GM12878 (cell line): ENCODE data around the gene MYO7A. TPM values are rescaled to one million over a fixed set of nuclear protein-coding genes. Genes with fewer than 3 reads are reported as not detected.

Source experiments
- ATAC-seq: fragments of 200-7000 bp; cut with Tn5 transposase; 3 replicates; pipeline ENCODE4 v1.9.1; 2020; ENCODE audit warnings: mild to moderate bottlenecking, moderate library complexity
- BruUV-seq: library from RNA; stranded (reverse); fragments of 400-500 nt; replicated peaks from 2 replicates; lab custom pipeline; 2021; lab: Mats Ljungman, UMichigan
- CTCF ChIA-PET: fragments of 300-600 bp; sonication (Branson Sonifier 250); formaldehyde crosslinking; extraction: SDS; loops from one replicate; lab custom pipeline; 2021; ENCODE audit warnings: inconsistent platforms; lab: Yijun Ruan, JAX
- POLR2A ChIA-PET: fragments of 350-600 bp; formaldehyde crosslinking; extraction: SDS; loops from one replicate; lab custom pipeline; 2021; ENCODE audit warnings: inconsistent platforms; lab: Charles Lee
- RAD21 ChIA-PET: fragments of 300-600 bp; sonication (Branson Sonifier 250); formaldehyde crosslinking; loops from one replicate; lab custom pipeline; 2023; ENCODE audit warnings: antibody characterized with exemption; ENCODE audit not compliant: unreplicated experiment; lab: Charles Lee
- SMC1A ChIA-PET: fragments of 300-600 bp; sonication (Branson Sonifier 250); formaldehyde crosslinking; loops from one replicate; lab custom pipeline; 2023; ENCODE audit not compliant: unreplicated experiment, uncharacterized antibody; lab: Charles Lee
- DNase-seq: peaks from one replicate; pipeline ENCODE4 v3.0.0-alpha.2; 2011; ENCODE audit warnings: low read depth, low spot score
- FAIRE-seq: peaks from 3 replicates; lab custom pipeline; 2011; peaks lifted over from hg19 to GRCh38; lab: Jason Lieb, UNC
- H2AFZ ChIP-seq: 2 replicates; pipeline ENCODE4 v1.6.0; 2011; ENCODE audit warnings: low read depth, low read length, control low read depth; ENCODE audit not compliant: control insufficient read depth
- H3K27ac ChIP-seq: 2 replicates; pipeline ENCODE4 v1.5.1; 2011; ENCODE audit warnings: control low read depth; ENCODE audit not compliant: control insufficient read depth, insufficient read depth
- H3K27me3 ChIP-seq, 2 experiments: replicated peaks in 1 of 2; 2 replicates each; pipeline versions ENCODE4 v1.6.0 to v1.6.1; 2011; ENCODE audit warnings: low read length in 1 of 2; ENCODE audit not compliant: control insufficient read depth in 2 of 2, insufficient read depth in 2 of 2
- H3K36me3 ChIP-seq, 2 experiments: 2 replicates each; pipeline ENCODE4 v1.5.1; 2011; ENCODE audit warnings: low read length in 1 of 2; ENCODE audit not compliant: control insufficient read depth in 2 of 2, insufficient read depth in 2 of 2
- H3K4me1 ChIP-seq: 2 replicates; pipeline ENCODE4 v1.6.1; 2011; ENCODE audit warnings: mild to moderate bottlenecking, low read length, moderate library complexity, mixed read lengths; ENCODE audit not compliant: control insufficient read depth, insufficient read depth
- H3K4me2 ChIP-seq: 2 replicates; pipeline ENCODE4 v1.6.0; 2011; ENCODE audit warnings: control low read depth; ENCODE audit not compliant: control insufficient read depth, insufficient read depth
- H3K4me3 ChIP-seq: fragments of 200-600 bp; sonication (generic); 2 replicates; pipeline ENCODE4 v1.5.1; 2016
- H3K79me2 ChIP-seq: 2 replicates; pipeline ENCODE4 v1.6.0; 2011; ENCODE audit warnings: low read length; ENCODE audit not compliant: control insufficient read depth, insufficient read depth
- H3K9ac ChIP-seq: 2 replicates; pipeline ENCODE4 v1.8.0; 2011; ENCODE audit warnings: low read length, control low read depth, mixed read lengths; ENCODE audit not compliant: control insufficient read depth, insufficient read depth
- H3K9me3 ChIP-seq: replicated peaks from 3 replicates; pipeline ENCODE4 v1.5.1; 2011; ENCODE audit warnings: mild to moderate bottlenecking, low read length; ENCODE audit not compliant: control insufficient read depth, insufficient read depth
- H4K20me1 ChIP-seq: 2 replicates; pipeline ENCODE4 v1.6.0; 2011; ENCODE audit not compliant: control insufficient read depth, insufficient read depth
- BMI1 ChIP-seq: fragments of 450-650 bp; IDR thresholded peaks from 2 replicates; pipeline ENCODE4 v1.6.1; 2016; ENCODE audit warnings: mild to moderate bottlenecking, moderate library complexity, borderline replicate concordance
- CBX3 ChIP-seq: fragments of 200-600 bp; sonication (generic); IDR thresholded peaks from 2 replicates; pipeline ENCODE4 v1.6.1; 2016; ENCODE audit warnings: low read depth, borderline replicate concordance
- E2F8 ChIP-seq: fragments of 450-650 bp; IDR thresholded peaks from 2 replicates; pipeline ENCODE4 v1.6.1; 2018; ENCODE audit warnings: mild to moderate bottlenecking, low read depth, moderate library complexity; ENCODE audit not compliant: partially characterized antibody
- EGR1 ChIP-seq, 2 experiments: IDR thresholded peaks; 1 replicate in 1 of 2; 2 replicates in 1 of 2; pipeline ENCODE4 v1.6.1; 2011 to 2012; ENCODE audit warnings: low read depth in 2 of 2, low read length in 2 of 2, borderline replicate concordance in 1 of 2, mild to moderate bottlenecking in 1 of 2, moderate library complexity in 1 of 2
- HDGF ChIP-seq: fragments of 450-650 bp; IDR thresholded peaks from 2 replicates; pipeline ENCODE4 v1.6.1; 2016; ENCODE audit warnings: antibody characterized with exemption
- IRF5 ChIP-seq: fragments of 450-650 bp; IDR thresholded peaks from 2 replicates; pipeline ENCODE4 v1.6.1; 2017; ENCODE audit warnings: borderline replicate concordance
- JUNB ChIP-seq: IDR thresholded peaks from 2 replicates; pipeline ENCODE4 v1.6.1; 2016; ENCODE audit warnings: antibody characterized with exemption, mild to moderate bottlenecking
- PML ChIP-seq: IDR thresholded peaks from 2 replicates; pipeline ENCODE4 v1.6.1; 2012; ENCODE audit warnings: low read length, inconsistent platforms
- WGBS: methylation state at CpG from one replicate; pipeline ENCODE4 v1.1.6; 2016; ENCODE audit warnings: low lambda C conversion rate; ENCODE audit not compliant: insufficient replicate concordance, insufficient coverage; ENCODE audit errors: missing lambda C conversion rate; 5-methylcytosine and 5-hydroxymethylcytosine counted together
- in situ Hi-C: fragments of 300-500 bp; cut with MboI; formaldehyde crosslinking; loops from 9 replicates; pipeline ENCODE4 v1.14.3; 2018; ENCODE audit warnings: mixed read lengths
- intact Hi-C: fragments of 100-400 bp; cut with micrococcal nuclease; formaldehyde crosslinking; loops from one replicate; pipeline ENCODE4 v1.14.2; 2022; ENCODE audit not compliant: unreplicated experiment
- polyA plus RNA-seq, 11 experiments: library from polyadenylated mRNA; depleted of rRNA in 4 of 11; unstranded in 6 of 11; stranded (reverse) in 5 of 11; fragments of >200 nt; fragmentation: Nextera tagmentation in 4 of 11; fragmentation: Illumina TruSeq in 1 of 11; extraction: Ambion mirVana in 4 of 11; extraction: Trizol in 1 of 11; gene quantifications; 1 replicate in 1 of 11; 2 replicates in 10 of 11; pipeline versions ENCODE4 v1.2.1 to v1.2.3, GENCODE V29; 2011 to 2016; ENCODE audit warnings: inconsistent platforms in 2 of 11, missing spikeins in 2 of 11, low read depth in 1 of 11
- total RNA-seq, 4 experiments: library from RNA; depleted of rRNA in 3 of 4; stranded (reverse); fragments of >200 nt in 3 of 4; fragmentation: Illumina TruSeq in 1 of 4; extraction: Trizol in 1 of 4; gene quantifications; 2 replicates each; pipeline versions ENCODE4 v1.2.1 to v1.2.3, GENCODE V29; 2013 to 2021
- TF ChIP-seq, protein P1 (sequence below): IDR thresholded peaks from 2 replicates; pipeline ENCODE4 v1.6.1; 2011; ENCODE audit warnings: mild to moderate bottlenecking, low read depth, low read length, moderate library complexity; ENCODE audit not compliant: insufficient replicate concordance

The MYO7A gene
- total and polyA plus RNA-seq, 10 of the 15 experiments (the other 5 are each of a cell fraction or from before 2014, with no cell fraction given), result 0.01 to 0.21 (median 0.04) TPM; not detected in 6

GRCh38 chr11:77153276-77154185 lies 25.5 kb downstream of the MYO7A start:
- H3K4me1 ChIP-seq, result no peaks in the 10 kb centered on the region; the same call in 1 of the 2 replicates
- H2AFZ ChIP-seq, result no peak overlapping the region
- H3K9ac ChIP-seq, result no peak overlapping the region
- H3K27ac ChIP-seq, result no peak overlapping the region
- no peaks in the 10 kb centered on the region for H3K36me3 ChIP-seq
- no peak for ATAC-seq
- no peaks in the 10 kb centered on the region for H4K20me1 ChIP-seq
- H3K4me3 ChIP-seq, result no peak overlapping the region
- no peaks in the 10 kb centered on the region for H3K79me2 ChIP-seq
- BruUV-seq, result no TSS peak
- RAD21 ChIA-PET, result no interaction called here
- intact Hi-C loops, result no loop called here
- SMC1A ChIA-PET, result no interaction called here
- H3K4me2 ChIP-seq, result no peak overlapping the region
- WGBS, result 30% methylated on average over 20 of the region's 20 CpGs
- peaks cover 0 to 2% of the 10 kb centered on the region in 2 experiments; a peak in 1 of 4 replicates for H3K27me3 ChIP-seq
- in situ Hi-C loops, result no loop called here
- FAIRE-seq, result no peak
- TF ChIP-seq IRF5 (no peak), JUNB (no peak), PML (no peak), HDGF (no peak), CBX3 (no peak), BMI1 (no peak), EGR1 (IDR thresholded peaks at IDR 0.05; ENCODE audit: borderline replicate concordance in 1 of 2, low read depth in 2 of 2, low read length in 2 of 2) (no peak), E2F8 (no peak)
- TF ChIP-seq, protein P1, sequence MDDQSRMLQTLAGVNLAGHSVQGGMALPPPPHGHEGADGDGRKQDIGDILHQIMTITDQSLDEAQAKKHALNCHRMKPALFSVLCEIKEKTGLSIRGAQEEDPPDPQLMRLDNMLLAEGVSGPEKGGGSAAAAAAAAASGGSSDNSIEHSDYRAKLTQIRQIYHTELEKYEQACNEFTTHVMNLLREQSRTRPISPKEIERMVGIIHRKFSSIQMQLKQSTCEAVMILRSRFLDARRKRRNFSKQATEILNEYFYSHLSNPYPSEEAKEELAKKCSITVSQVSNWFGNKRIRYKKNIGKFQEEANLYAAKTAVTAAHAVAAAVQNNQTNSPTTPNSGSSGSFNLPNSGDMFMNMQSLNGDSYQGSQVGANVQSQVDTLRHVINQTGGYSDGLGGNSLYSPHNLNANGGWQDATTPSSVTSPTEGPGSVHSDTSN, result no peak
- CTCF ChIA-PET, result interaction anchor here (0.6 to 1.1 kb wide), 2 partner anchors 34 to 233 kb away, joined by 3 read pairs; no protein-coding TSS in a partner anchor
- POLR2A ChIA-PET, result no interaction called here
- DNase-seq, result no peak
- H3K9me3 ChIP-seq, result no peaks in the 10 kb centered on the region
